NCI-H2171 treated with DMSO at 0.1 percent for 48 hours (cell line): ENCODE measurements around the gene TCERG1L.
A peak's percentile ranks its signal among the peaks of the same experiment; 100 is the strongest.
"Not testable (repeated sequence)": the region's sequence is repeated elsewhere in the genome, so short reads cannot be mapped to it uniquely, and the experiment has no call there.

ENCODE experiments used
- DNase-seq: peaks from one replicate; lab custom pipeline; 2025; lab: John Stamatoyannopoulos, UW

TCERG1L gene

DNA sequence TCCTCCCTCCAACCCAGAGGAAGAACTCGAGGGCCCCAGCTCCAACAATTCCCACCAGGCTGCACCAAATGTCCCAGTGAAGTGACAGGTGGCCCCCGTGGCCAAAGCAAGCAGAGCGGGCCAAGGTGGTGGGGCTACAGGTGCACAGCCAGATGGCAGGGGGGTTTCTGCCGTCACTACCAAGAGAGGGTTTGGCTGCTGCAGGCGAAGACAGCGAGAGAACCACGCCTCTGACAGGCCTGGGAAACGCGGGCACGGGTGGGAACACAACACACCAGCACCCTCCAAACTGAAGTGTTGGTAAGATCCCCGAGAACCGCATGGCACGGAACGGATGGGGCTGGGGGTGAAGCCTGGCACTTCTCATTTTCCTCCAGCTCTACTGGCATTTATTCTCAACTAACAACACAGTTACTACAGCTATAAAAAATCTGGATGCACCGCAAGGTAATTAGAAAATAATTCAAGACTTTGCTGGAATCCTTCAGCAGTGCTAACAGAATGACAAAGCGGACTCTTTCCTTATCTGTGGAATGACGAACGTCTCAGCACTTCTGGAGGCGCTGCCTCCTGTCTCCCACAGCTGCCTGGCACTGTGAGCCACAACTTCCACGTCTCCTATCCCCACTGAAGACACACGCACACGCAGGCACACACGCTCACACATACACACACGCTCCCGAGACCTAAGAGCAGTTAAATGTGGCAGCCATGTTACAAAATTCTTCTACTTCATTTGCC, 167.9 kb downstream of the TCERG1L start:
- peak; percentile 75 for DNase-seq

- no peak for DNase-seq
These were observed 168.8 kb downstream of the TCERG1L start for GRCh38 chr10:131142517-131143380.

- DNase-seq: peak; percentile 74
These were observed 169.6 kb downstream of the TCERG1L start for GRCh38 chr10:131141645-131142516.

- DNase-seq: no peak
These were observed 170.3 kb downstream of the TCERG1L start for GRCh38 chr10:131141207-131141606.

GRCh38 chr10:131140606-131141005, 170.9 kb downstream of the TCERG1L start:
- DNase-seq: no peak

DNA sequence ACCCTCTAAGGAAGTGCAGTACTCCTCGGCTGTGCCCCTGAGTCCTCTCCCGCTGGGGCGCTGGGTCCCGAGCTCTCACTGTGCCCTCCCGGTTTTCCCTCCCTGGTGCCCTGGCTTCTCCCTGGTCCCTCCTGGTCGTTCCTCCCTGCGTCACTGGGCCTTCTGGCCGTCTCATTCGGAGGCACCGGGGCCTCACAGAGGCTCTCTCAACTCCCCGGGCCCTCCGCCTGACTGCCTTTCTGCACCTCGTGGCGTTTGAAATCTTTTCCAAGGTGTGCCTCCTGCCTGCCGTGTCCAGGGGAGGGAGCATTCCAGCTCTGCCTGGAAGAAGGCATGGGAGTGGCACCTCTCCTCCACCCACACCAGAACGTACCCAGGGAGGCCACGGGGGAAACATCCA, 174.3 kb downstream of the TCERG1L start:
- no peak for DNase-seq

GRCh38 chr10:131136336-131136735, 175.2 kb downstream of the TCERG1L start:
- DNase-seq: not testable (repeated sequence)

DNA sequence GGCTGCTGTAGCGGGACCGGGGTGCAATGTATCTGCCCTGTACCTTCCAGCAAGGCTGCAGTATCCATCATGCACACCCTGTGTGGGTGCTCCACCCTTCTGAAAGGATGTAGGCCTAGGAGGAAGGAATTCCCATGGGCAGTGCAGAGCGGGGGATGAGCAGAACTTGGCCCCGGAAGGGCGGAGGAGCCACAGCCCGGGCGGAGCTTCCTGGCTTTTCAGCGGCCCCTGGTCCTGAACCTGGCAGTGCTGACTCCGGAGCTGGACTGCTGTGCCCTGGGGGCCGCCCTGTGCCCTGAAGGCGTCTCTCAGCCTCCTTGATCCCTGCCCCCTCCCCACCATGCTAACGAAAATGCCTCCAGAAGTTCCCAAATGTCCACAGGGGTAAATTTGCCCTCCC, 175.8 kb downstream of the TCERG1L start:
- DNase-seq: no peak

DNA sequence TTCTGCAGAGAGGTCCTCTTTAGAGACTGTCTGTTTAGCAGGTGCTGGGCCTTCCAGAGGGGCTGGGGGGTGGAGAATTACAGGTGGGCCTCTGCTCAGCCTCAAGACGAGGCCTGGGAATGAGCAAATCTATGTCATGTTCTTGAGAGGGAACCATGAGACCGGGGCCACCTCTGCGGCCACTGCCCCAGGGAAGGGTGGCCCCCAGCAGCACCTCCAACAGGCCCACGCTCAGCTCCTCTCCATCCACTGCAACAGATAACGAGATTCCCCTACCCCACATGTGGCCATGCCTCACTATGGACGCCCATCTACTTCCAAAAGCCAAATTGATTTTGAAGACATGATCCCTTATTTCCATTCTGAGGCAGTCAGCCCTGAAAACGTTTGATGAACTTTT, 176.9 kb downstream of the TCERG1L start:
- DNase-seq: no peak

- peak; percentile 38 for DNase-seq
These were observed 177.4 kb downstream of the TCERG1L start for GRCh38 chr10:131134001-131134576.

GRCh38 chr10:131132681-131133080, 178.8 kb downstream of the TCERG1L start:
- DNase-seq: no peak

- DNase-seq: no peak
These were observed 179.6 kb downstream of the TCERG1L start for GRCh38 chr10:131131726-131132591.

DNA sequence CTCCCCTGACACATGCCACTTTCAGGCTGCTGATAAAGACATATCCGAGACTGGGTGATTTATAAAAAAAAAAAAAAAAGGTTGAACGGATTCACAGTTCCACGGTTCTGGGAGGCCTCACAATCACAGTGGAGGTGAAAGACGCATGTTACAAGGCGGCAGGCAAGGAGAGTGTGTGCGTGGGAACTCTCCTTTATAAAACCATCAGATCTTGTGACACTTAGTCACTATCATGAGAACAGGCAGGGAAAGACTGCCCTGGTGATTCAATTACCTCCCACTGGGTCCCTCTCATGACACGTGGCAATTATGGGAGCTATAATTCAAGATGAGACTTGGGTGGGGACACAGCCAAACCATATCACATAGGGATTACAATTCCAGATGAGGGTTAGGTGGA, 181.5 kb downstream of the TCERG1L start:
- DNase-seq: no peak

DNA sequence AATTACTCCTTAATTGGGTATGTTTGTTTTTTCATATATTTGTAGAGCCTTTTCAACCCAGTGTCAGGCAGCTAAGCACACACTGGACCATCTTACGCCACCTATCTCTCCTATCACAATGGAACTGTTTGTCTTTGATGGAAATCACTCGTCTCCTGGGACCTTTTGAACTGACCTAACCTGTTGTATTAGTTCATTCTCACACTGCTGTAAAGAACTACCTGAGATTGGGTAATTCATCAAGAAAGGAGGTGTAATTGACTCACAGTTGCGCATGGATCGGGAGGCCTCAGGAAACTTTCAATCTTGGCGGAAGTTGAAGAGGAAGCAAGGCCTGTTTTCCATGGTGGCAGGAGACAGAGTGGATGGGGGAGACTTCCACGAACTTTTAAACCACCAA, 182.0 kb downstream of the TCERG1L start:
- DNase-seq: no peak

DNA sequence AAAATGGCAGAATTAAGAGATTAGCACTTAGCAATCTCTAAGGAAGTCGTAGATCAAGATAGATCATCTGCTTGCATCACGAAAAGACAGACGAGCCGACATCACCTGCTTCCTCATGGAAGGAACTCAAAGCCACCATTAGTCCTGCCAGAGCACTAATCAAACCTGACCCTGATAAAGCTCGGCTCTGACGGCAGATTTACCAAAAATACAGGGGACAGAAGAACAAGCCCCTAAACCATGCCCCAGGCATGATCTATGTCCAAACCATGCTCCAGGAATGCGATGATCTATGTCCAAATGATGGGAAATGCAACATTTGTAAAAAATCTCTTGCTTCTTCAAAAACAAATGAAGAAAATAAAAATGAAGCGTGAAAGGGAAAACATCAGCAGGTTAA, 182.8 kb downstream of the TCERG1L start:
- no peak for DNase-seq

DNA sequence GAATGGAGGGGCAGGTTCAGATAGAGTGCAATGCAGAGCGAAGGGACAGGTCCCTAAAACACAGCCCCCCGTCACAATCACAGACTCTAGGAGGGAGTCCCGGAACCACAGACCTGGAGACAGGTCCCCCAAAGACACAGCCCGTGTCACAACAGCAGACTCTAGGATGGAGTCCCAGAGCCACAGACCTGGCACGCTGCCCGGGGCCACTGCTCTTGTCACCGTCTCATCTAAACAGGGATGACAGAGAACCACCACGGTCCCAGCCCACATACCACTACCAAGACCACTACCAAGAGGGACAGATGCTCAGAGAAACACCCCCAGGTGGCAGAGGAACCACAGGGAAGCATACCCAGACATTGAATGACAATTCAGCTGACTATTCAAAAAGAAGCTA, 183.9 kb downstream of the TCERG1L start:
- DNase-seq: no peak

DNA sequence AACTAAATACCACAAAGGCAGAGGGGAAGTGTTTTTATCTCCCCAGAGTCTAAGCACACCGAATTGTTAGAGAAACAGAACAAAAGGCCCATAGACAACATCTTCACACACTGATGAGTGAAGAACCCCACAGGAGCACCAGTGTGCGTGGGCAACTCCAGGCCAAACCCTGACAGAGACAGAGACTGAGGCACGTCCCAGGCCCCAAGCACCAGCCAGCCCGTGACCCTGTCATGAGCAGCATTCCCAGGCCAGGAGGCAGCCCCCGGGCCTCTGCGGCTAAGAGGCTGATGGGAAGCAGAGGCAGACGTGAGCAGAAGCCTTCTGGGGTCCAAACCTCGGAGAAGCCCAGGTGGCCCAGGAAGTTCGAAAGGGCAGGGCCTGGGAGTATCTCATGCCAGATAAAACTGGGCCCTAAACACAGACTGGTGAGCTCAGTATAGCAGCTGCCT, 184.4 kb downstream of the TCERG1L start:
- no peak for DNase-seq

GRCh38 chr10:131126321-131127137, 185.0 kb downstream of the TCERG1L start:
- no peak for DNase-seq

DNA sequence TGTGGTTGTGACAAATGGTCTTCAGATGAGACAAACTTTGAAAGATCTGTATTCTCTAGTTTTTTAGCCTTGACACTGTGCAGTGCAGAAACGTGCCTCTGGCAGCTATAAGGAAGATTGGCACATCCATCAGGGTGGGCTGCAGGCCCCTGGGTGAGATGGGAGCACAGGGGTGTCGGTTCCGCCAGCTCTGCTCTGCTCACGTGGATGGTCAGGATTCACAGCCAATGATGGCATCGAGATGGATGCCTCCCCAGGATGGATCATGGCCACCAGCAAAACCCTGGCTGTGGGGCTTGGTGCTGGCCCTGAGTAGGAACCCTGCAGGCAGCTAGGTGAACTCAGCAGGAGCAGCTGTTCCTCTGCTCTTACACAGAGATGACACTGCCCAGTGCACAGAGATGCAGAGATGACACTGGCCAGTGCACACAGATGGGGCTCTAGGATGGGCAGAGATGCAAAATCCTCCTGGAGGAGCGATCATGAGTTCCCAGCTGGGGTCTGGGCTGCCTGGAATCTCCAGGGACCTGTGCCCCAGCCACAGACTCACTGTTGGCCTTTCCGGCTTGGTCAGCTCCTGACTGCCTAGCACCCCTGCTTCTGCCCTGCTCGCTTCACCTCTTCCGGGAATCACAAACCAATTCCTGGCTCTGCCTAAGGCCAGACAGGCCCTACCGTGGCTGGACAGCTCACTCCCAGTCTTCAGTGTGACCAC, 185.9 kb downstream of the TCERG1L start:
- no peak for DNase-seq
